ENCODE data around the gene MS4A14.
"Not testable (repeated sequence)": the region's sequence is repeated elsewhere in the genome, so short reads cannot be mapped to it uniquely, and the experiment has no call there.

Gene MS4A14

DNA sequence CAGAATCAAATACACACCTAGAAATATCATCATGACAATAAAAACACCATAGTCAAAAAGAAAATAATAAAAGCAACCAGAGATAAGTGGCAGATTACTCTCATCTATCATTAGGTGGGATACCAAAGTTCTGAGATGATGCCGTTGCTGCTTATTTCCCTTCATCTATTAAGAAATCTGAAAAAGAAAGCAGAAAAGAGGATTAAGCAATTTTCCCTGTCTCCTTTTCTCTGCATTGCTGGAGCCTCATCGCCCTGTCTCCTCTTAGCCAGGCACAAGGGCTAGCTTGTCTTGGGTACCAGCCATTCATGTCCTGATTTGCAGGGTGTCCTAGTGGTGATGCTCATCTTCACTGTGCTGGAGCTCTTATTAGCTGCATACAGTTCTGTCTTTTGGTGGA, 3.9 kb upstream of the MS4A14 start:
- DNase-seq = no peak

DNA sequence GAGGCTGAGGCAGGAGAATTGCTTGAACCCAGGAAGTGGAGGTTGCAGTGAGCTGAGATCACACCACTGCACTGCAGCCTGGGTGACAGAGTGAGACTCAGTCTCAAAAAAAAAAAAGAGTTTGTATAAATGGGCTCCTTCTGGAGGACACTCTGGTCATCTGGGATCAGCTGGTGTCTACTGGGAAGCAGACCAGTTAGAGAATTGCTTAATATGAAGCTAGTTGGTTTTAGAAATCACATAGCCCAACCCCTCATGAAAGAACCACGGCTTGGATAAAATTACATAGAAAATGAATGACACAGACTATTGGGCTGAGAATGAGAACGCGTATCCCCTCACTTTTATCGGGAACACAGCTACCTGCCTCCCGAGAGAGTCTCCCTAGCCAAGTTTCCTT, 3.2 kb upstream of the MS4A14 start:
- no peak for DNase-seq

DNA sequence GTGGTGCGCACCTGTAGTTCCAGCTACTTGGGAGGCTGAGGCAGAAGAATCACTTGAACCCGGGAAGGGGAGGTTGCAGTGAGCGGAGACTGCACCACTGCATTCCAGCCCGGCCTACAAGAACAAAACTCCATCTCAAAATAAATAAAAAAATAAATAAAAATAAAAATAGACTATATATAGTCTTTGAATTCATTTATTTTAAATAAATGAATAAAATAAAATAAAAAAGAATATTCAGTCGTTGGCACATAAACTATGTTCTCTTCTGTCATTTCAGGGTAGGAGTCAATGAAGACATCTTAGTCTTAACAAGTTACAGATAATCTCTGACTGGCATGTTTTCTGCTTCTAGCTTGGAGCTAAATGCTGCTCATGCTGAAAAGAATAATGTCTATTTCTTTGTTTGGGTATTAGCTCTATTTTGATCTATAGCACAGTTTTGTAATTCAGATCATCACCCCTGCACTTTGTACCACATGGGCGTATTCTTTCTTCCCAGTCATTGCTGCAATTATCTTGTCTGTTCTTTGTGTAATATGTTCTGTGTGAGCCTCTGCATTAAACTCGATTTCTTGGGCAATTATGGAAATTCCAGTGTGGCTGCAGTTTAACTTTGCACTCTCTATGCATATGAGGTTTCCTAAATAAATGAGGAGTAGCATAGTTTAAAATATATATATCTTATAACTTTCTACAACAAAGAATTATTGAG, 1.4 kb upstream of the MS4A14 start:
- DNase-seq = no peak

DNA sequence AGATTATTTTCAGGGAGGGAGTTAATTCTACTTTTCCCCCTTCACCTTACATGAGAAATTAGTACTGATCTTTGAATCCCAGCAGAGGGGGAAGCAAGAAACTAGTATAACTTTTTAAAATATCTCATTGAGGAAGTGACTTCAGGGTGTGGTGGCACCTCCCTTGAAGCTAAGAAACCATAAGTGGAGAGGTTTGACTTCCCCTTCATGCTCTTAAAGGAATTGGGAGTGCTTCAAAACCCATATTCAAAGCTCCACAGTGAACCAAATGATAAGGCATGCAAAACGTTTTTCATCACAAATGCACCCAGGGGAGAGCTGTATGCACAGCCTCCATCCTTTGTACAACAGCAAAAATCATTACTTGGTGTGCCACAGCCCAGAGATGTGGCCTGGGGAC, 540 bp downstream of the MS4A14 start:
- DNase-seq = no peak

DNA sequence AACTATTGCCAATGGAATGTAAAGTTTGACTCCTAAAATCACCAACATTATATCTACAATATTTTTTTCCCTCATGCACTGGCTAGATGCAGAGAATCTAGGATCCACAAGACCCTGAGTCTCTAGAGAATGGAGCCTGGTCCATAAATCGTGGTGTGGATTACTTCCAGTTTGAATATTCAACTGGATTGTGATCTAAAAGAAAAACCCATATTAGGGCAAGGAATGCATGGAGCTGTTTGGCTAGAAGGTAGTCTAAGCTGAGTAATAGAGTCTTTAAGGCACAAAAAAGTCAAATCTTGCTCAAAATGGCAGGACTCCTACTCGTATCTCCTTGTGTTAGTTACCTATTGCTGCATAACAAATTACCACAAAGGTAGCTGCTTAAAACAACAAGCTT, 23.8 kb downstream of the MS4A14 start:
- no peak for DNase-seq

DNA sequence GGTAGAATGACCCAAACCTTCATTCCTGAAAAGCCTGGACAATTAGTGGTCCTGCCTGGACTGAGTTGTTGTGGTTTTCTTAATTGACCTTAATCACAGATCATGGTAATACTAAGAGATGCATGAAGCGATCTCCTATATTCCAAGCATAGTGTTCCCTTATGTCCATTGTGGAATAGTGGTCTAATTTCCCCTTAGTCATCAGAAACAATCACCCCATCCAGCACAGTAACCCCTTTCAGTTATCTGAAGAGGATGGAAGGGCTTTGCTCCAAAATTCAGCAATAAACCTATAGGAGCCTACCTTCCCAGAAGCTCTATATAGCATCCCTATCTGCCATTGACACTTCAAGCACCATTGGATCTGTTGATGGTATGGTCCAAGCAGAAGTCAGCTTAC, 26.4 kb downstream of the MS4A14 start:
- DNase-seq = no peak

DNA sequence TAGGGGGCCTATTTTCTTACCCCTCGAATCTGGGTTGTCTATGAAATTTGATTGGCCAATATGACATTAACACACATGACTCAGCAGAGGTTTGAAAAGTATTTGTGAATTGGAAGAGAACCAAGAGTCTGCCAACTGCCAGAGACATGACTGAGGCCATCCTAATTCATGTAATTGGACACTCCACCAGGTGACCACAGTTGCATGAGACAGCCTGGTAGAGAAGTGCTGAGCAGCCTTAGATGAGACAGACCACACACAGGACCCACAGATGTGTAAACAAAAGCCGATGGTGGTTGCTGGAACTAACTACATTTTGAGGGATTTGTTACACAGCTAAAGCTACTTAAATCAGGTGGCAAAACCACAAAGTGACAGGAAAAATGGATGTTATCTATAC, 32.3 kb downstream of the MS4A14 start:
- DNase-seq = no peak

DNA sequence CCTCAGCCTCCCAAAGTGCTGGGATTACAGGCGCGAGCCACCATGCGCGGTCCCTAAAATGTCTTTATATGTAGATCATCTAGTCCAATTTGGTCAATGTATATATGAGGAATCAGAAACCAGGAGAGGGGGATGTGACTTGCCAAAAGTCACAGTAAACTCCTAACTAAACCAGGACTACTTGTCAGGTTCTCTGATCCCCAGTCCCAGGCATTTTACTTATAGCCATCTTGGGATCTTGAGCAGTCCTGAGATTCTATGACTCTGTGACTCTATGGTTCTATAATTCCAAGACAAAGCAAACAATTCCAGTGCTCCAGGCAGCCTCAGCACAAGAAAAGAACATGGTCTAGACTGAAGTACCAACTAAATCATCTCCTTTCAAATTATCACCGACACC, 33.0 kb downstream of the MS4A14 start, which contains the start of gene MS4A5:
Gene MS4A5, plus strand, starts transcription at position 301 of the 400 bp plus-strand sequence. CDS start 103 bp downstream, outside the sequence.
- DNase-seq = no peak

DNA sequence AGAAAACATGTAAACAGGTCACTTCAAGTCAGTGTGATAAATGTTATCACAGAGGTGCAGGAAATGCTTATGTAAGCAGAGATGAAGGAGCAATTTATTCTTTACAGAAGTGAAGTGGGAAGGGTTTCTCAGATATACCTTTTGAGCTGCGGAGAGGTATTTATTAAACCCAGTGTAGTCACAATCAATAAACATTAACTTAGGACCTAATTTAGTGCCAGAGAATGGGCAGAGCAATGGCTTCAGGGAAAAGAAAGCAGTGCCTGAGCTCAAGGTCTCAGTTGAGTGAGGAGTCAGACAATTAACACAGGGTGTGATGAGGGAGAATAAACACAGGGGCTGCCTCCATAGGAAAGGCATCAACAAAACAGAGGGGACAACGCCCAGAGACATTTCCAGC, 35.0 kb downstream of the MS4A14 start:
- DNase-seq = no peak

DNA sequence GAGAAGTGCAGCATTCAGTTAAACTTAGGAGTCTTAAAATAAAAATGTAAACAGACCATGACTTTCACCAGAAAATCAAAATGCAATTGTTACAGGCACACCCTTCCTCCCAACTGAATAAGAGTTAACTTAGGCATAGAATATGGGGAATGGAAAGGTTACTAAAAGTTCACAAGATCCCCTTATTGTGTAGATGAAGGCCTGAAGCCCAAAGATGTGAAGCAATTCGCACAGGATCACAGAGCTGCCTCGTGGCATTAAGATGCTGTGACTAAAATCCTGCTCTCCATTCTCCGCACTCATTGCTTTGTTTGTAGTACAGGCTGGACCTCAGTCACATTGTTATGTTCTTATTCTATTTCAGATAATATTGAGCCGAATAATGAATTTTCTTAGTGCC, 37.1 kb downstream of the MS4A14 start:
- no peak for DNase-seq

DNA sequence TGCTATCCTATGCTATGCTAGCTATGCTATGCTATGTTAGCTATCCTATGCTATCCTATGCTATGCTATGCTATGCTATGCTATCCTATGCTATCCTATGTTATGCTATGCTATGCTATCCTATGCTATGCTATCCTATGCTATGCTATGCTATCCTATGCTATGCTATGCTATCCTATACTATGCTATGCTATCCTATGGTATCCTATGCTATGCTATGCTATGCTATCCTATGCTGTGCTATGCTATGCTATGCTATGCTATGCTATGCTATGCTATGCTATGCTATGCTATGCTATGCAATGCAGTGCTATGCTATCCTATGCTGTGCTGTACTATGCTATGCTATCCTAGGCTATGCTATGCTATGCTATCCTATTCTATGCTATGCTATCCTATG, 50.8 kb downstream of the MS4A14 start:
- DNase-seq = no peak

DNA sequence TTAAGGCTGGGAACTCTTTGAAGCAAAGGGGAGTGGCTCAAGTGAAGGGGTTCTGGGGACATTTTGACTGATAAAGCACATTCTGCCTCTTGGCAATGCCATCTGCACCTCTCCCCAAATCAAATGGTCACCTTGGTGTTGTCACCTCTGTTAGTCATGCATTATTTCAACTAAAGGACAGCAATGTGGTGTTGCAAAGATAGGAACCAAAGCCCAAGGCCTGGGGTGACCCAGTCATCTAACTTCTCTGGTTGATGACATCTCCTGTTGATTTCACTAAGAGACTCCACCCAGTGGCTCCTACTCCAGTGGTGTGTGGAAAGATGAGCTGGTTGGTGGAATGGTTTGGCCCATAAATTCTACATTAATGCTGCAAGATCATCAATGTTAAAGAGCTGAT, 51.6 kb downstream of the MS4A14 start:
- no peak for DNase-seq

DNA sequence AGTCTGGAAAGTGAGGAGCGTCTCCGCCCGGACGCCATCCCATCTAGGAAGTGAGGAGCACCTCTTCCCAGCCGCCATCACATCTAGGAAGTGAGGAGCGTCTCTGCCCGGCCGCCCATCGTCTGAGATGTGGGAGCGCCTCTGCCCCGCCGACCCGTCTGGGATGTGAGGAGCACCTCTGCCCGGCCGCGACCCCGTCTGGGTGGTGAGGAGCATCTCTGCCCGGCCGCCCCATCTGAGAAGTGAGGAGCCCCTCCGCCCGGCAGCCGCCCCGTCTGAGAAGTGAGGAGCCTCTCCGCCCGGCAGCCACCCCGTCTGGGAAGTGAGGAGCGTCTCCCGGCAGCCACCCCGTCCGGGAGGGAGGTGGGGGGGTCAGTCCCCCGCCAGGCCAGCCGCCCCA, 54.9 kb downstream of the MS4A14 start:
- DNase-seq = not testable (repeated sequence)

DNA sequence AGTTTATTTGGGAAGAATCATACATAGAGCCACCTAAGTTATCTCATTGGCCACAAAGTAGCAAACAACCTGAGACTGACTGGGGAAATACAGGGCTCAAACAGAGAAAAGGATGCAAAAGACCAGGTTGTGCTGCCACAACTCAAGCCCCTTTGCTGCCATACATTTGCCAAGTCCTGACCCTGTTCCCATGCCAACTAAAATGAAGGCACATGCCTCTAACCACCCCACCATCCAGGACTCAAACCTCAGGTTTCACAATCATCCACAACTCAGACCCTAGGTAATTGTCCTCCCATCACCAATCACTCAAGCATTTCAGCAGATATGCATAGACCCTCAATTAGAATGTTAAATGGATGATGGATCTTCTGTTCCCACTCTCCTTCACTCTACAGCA, 58.0 kb downstream of the MS4A14 start:
- DNase-seq = no peak

DNA sequence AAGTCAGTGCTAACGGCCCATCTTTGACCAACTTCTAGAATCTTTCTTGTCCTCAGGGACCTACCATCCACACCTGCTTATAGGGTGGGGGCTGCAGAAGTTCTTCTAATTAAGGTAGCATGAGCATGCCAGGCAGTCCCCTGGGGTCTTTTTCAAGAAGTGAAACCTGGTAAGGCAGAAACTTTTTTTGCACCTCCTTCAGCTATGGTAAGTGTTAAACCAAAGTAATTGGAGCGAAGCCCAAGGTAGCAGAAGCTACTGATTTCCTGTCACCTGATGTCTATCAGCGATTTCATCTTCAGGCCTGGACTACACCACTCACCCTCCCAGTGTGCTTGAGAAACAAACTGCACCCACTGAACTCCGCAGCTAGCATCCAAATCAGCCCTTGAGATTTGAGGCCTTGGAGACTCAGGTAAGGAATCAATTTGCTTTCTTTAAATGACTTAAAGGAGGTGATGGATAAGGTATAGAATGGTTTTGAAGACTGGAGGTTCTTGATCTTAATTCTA, 59.3 kb downstream of the MS4A14 start, which contains the start of gene MS4A1:
Gene MS4A1, plus strand, starts transcription at position 317 of the 512 bp plus-strand sequence. CDS start 6,528 bp downstream, outside the sequence.
- DNase-seq = no peak

DNA sequence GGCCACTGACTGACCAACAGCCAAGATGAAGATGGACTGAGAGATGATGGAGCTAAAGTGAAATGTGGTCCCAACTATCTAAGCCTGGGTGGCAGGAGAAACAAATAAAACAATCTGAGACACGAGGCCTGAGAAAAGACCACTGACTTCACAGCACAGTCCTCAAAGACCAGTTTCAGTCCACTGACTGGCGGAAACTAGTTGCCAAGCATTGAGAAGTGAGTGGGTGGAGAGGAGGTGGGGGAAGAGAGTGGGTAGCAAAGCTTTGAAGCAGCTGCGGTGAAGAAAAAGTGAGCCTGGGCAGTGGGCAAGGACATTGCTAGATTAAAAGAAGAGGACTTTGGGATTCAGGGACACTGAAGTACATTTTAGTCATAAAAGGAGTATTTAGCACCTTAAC, 61.3 kb downstream of the MS4A14 start:
- DNase-seq = no peak

DNA sequence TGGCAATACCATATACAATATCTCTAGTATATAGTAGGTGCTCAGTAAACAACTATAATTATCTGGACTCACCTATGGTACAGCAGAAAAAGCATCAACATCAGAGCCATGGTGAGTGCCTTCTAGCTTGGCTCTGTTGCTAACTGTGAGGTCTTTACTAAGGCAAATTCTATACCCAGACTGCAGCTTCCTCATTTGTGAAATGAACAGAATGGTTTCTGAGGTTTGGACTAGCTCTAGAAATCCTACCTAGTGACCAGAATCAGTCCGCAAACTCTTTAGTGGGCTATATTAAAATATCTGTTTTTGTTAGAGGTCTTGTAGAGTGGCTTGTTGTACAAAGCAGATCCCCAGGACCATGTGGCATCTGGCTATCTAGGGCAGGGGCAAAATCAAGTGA, 63.1 kb downstream of the MS4A14 start:
- DNase-seq = no peak

All from NCI-H187 treated with DMSO at 0.1 percent for 48 hours (cell line).